ENCODE measurements around the gene AGBL4.

- TF ChIP-seq MYBL2 (IDR thresholded peaks at IDR 0.05; ENCODE audit: low read depth) (no peak), MYBL2 (CRISPR knock-in tag; IDR thresholded peaks at IDR 0.05; ENCODE audit: borderline replicate concordance) (no peak), RBM22 (IDR thresholded peaks at IDR 0.05; ENCODE audit: low read depth, low read length, poor library complexity, severe bottlenecking) (no peak), POLR2AphosphoS5 (IDR thresholded peaks at IDR 0.05; ENCODE audit: control insufficient read depth, insufficient read depth, low read depth, low read length) (no peak), CTCF (IDR thresholded peaks at IDR 0.05 in 2 of 3, conservative IDR thresholded peaks at IDR 0.05 in 1 of 3; ENCODE audit: insufficient read depth in 2 of 3, low read depth in 1 of 3, low read length in 3 of 3) (no peak), MEIS2 (IDR thresholded peaks at IDR 0.05; ENCODE audit: partially characterized antibody) (no peak), ZNF274 (IDR thresholded peaks at IDR 0.05; ENCODE audit: borderline replicate concordance, low read depth, low read length) (no peak), ELF2 (CRISPR knock-in tag; IDR thresholded peaks at IDR 0.05) (no peak), GATAD2B (IDR thresholded peaks at IDR 0.05; ENCODE audit: borderline replicate concordance) (no peak), POLR2A (conservative IDR thresholded peaks at IDR 0.05) (no peak), KDM1A (IDR thresholded peaks at IDR 0.05) (no peak), CREB1 (IDR thresholded peaks at IDR 0.05) (no peak), CREB1 (CRISPR knock-in tag; IDR thresholded peaks at IDR 0.05) (no peak), NFXL1 (CRISPR knock-in tag; IDR thresholded peaks at IDR 0.05) (no peak)
These were observed 1453.2 kb downstream of the AGBL4 start for GRCh38 chr1:48570568-48570967.
